ENCODE data around the gene COG1. TPM values are rescaled to one million over a fixed set of nuclear protein-coding genes. Genes with fewer than 3 reads are reported as not detected.

COG1 gene
- total RNA-seq, 1 donor from 2014 or later = 27.8 TPM

DNA sequence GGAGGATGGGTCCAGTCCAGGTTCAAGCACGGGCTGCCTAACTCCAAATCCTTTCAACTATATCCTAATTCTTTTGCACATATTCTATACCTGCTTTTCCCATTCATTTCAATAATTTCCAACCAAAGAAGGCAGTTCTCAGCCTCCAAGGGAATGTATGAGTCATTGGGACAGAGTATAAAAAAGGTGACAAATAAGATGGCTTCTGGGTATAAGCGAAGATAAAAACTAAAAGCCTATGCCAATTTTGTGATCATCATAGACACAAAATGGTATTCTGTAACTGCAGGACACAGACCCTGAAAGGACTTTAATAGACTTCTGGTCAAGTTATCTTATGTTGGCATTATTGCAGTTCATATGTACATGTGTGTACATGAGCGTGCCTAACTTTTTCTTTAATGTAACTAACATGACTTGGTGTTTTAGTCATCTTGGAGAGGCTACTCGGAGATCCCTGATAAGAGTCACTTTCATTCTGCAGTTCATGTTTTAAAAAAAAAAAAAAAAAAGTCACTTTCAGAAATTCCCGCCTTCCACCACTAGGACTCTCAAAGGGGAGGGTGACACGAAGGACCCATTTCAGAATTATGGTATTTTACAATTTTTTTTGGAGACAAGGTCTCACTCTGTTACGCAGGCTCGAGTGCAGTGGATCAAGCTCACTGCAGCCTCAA is 17.3 kb downstream of the COG1 start:
- H3K4me3 Mint-ChIP-seq (ENCODE audit: unreplicated experiment) = peak overlapping the region; percentile 34

DNA sequence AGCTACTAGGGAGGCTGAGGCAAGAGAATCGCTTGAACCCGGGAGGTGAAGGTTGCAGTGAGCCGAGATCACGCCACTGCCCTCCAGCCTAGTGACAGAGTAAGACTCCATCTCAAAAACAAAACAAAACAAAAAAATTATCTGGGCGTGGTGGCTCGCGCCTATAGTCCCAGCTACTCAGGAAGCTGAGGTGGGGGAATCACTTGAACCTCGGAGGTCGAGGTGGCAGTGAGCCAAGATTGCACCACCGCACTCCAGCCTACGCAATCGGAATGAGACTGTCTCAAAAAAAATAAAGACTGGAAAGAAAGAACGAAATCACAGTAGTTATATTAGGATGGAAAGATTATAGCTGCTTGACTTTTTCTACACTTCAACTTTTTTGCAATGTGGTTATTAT is 18.9 kb downstream of the COG1 start:
- peaks cover 29% of the 10 kb centered on the region for H3K36me3 Mint-ChIP-seq (ENCODE audit: low read depth, unreplicated experiment)
- no peak overlapping the region for H3K4me3 Mint-ChIP-seq (ENCODE audit: unreplicated experiment)

More for the DNA sequence above, 17.3 kb downstream of the COG1 start:
- H3K9me3 Mint-ChIP-seq (ENCODE audit: unreplicated experiment) = no peaks in the 10 kb centered on the region
- TF ChIP-seq, protein P1, sequence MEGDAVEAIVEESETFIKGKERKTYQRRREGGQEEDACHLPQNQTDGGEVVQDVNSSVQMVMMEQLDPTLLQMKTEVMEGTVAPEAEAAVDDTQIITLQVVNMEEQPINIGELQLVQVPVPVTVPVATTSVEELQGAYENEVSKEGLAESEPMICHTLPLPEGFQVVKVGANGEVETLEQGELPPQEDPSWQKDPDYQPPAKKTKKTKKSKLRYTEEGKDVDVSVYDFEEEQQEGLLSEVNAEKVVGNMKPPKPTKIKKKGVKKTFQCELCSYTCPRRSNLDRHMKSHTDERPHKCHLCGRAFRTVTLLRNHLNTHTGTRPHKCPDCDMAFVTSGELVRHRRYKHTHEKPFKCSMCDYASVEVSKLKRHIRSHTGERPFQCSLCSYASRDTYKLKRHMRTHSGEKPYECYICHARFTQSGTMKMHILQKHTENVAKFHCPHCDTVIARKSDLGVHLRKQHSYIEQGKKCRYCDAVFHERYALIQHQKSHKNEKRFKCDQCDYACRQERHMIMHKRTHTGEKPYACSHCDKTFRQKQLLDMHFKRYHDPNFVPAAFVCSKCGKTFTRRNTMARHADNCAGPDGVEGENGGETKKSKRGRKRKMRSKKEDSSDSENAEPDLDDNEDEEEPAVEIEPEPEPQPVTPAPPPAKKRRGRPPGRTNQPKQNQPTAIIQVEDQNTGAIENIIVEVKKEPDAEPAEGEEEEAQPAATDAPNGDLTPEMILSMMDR (IDR thresholded peaks at IDR 0.05; ENCODE audit: unreplicated experiment) = peak; percentile 77
- H3K4me1 Mint-ChIP-seq (ENCODE audit: unreplicated experiment) = no peaks in the 10 kb centered on the region
- peaks cover 21% of the 10 kb centered on the region for H3K36me3 Mint-ChIP-seq (ENCODE audit: low read depth, unreplicated experiment)
- H3K27me3 Mint-ChIP-seq (ENCODE audit: unreplicated experiment) = no peaks in the 10 kb centered on the region
- DNase-seq (ENCODE audit: low spot score) = no peak
- H3K27ac Mint-ChIP-seq (ENCODE audit: unreplicated experiment) = no peak overlapping the region

DNA sequence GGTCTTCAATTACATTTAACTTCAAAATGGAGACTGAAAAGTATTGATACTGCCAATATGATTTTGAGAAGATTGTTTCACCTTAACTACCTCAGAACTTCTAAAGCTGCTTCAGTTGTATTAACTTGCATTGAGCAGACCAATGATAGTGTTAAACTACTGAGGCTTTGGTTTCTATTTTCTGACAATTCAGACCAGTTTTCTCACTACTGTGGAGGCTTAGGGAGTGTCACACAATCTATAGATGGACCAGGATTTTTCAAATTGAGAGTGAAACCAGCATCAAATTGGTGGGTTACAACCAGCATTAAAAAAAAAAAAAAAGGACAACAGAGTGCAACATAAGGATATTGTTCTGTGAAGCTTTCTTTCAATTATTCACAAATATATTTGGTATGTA is 21.2 kb downstream of the COG1 start:
- Mint-ChIP-seq H3K27me3 (ENCODE audit: unreplicated experiment) (no peaks in the 10 kb centered on the region), H3K4me1 (ENCODE audit: unreplicated experiment) (peaks cover 12% of the 10 kb centered on the region), H3K27ac (ENCODE audit: unreplicated experiment) (no peak overlapping the region), H3K9me3 (ENCODE audit: unreplicated experiment) (no peaks in the 10 kb centered on the region), H3K36me3 (ENCODE audit: low read depth, unreplicated experiment) (peaks cover 16% of the 10 kb centered on the region), H3K4me3 (ENCODE audit: unreplicated experiment) (no peak overlapping the region)
- TF ChIP-seq, protein P1 (IDR thresholded peaks at IDR 0.05; ENCODE audit: unreplicated experiment) = no peak
- DNase-seq (ENCODE audit: low spot score) = no peak

More for the DNA sequence above, 18.9 kb downstream of the COG1 start:
- TF ChIP-seq, protein P1 (IDR thresholded peaks at IDR 0.05; ENCODE audit: unreplicated experiment) = no peak
- DNase-seq (ENCODE audit: low spot score) = no peak
- no peaks in the 10 kb centered on the region for H3K9me3 Mint-ChIP-seq (ENCODE audit: unreplicated experiment)
- no peak overlapping the region for H3K27ac Mint-ChIP-seq (ENCODE audit: unreplicated experiment)
- no peaks in the 10 kb centered on the region for H3K27me3 Mint-ChIP-seq (ENCODE audit: unreplicated experiment)
- peaks cover 12% of the 10 kb centered on the region for H3K4me1 Mint-ChIP-seq (ENCODE audit: unreplicated experiment)

DNA sequence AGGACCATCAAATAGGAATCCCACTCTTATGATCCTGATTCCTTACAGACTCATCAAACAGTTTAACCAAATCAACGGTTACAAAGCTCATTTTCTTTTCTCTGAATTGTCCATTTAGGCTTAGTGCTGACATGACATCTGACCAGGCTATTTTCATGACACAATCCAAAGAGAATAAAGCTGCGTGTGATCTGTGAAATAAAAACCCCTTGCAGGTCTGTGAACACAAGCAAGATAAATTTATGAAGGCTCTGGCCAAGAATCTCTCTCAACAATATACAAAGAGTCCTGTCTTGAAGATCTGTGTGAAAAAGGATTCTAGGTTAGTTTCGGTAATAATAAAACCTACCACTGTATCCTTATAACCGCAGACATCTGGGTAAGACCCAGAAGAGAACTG is 22.0 kb downstream of the COG1 start:
- Mint-ChIP-seq H3K36me3 (ENCODE audit: low read depth, unreplicated experiment) (peaks cover 13% of the 10 kb centered on the region), H3K4me3 (ENCODE audit: unreplicated experiment) (no peak overlapping the region)

DNA sequence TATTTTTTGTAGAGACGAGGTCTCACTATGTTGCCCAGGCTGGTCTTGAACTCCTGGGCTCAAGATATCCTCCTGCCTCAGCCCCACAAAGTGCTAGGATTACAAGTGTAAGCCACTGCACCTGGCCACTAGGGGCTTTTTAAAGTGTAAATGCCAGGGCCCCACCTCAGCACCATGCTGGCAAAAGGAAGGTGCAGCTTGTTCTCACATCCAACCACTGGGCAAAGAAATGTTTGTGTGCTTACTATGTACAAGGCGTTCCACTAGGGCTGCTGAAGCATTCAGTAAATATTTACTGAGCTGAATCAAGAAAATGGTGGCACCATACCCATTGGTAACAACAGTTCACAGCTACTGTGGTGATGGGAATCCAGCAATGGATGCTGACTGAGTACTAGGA is 22.6 kb downstream of the COG1 start:
- no peak for DNase-seq (ENCODE audit: low spot score)
- TF ChIP-seq, protein P1 (IDR thresholded peaks at IDR 0.05; ENCODE audit: unreplicated experiment) = no peak
- Mint-ChIP-seq H3K27me3 (ENCODE audit: unreplicated experiment) (no peaks in the 10 kb centered on the region), H3K4me1 (ENCODE audit: unreplicated experiment) (peaks cover 12% of the 10 kb centered on the region), H3K4me3 (ENCODE audit: unreplicated experiment) (peak overlapping the region; percentile 3), H3K27ac (ENCODE audit: unreplicated experiment) (no peak overlapping the region), H3K9me3 (ENCODE audit: unreplicated experiment) (no peaks in the 10 kb centered on the region), H3K36me3 (ENCODE audit: low read depth, unreplicated experiment) (peaks cover 11% of the 10 kb centered on the region)

More for the DNA sequence above, 22.0 kb downstream of the COG1 start:
- Mint-ChIP-seq H3K9me3 (ENCODE audit: unreplicated experiment) (no peaks in the 10 kb centered on the region), H3K27ac (ENCODE audit: unreplicated experiment) (no peak overlapping the region), H3K27me3 (ENCODE audit: unreplicated experiment) (no peaks in the 10 kb centered on the region), H3K4me1 (ENCODE audit: unreplicated experiment) (peaks cover 12% of the 10 kb centered on the region)
- TF ChIP-seq, protein P1 (IDR thresholded peaks at IDR 0.05; ENCODE audit: unreplicated experiment) = no peak
- DNase-seq (ENCODE audit: low spot score) = no peak
